HFF-Myc (cell line): Measurements from ENCODE around the gene TLE2.
"Not testable (repeated sequence)": the region's sequence is repeated elsewhere in the genome, so short reads cannot be mapped to it uniquely, and the experiment has no call there.

Experiments used
- DNase-seq: peaks from one replicate; pipeline ENCODE4 v3.0.0-alpha.2; 2011; ENCODE audit warnings: low read depth; ENCODE audit errors: extremely low read depth
- H3K4me3 ChIP-seq: replicated peaks from 2 replicates; pipeline ENCODE4 v1.5.1; 2011; ENCODE audit warnings: low read depth, mild to moderate bottlenecking, control low read depth, low read length
- TF ChIP-seq, protein P1 (sequence below): IDR thresholded peaks from 2 replicates; pipeline ENCODE4 v1.5.1; 2012; ENCODE audit warnings: mild to moderate bottlenecking, low read depth, low read length, control low read depth; ENCODE audit errors: missing control alignments

The TLE2 gene

DNA sequence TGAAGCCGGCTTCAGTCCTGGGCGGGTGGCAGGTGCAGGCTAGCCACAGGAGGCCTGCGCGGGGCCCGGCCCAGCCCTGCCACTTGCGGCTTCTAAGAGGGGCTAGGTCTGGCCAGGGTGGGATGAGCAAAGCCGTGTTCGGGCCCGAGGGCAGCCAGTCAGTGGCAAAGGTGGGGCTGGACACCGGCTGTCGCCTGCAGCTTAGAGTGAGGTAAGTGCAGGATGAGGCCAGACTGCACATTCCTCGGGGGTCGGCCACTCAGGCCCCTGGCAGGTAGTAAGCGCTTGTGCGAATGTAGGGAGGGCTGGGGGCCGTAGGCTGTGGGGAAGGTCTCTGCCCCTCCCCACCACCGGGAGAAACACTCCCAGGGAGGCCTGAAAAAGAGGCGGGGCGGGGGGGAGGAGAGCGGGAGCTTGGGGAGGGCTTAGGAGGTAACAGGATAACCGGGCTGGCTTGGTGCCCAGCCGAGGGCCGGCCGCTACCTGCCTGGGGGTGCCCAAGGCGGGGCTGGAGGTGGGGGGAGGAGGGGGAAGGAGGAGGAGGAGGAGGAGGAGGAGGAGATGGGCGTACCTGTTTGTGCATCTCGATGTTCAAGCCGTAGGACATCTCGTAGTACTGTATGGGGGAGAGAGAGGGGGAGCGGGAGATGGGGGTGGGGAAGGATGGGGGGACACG, 26.8 kb upstream of the TLE2 start:
- no peak overlapping the region for H3K4me3 ChIP-seq
- no peak for DNase-seq

DNA sequence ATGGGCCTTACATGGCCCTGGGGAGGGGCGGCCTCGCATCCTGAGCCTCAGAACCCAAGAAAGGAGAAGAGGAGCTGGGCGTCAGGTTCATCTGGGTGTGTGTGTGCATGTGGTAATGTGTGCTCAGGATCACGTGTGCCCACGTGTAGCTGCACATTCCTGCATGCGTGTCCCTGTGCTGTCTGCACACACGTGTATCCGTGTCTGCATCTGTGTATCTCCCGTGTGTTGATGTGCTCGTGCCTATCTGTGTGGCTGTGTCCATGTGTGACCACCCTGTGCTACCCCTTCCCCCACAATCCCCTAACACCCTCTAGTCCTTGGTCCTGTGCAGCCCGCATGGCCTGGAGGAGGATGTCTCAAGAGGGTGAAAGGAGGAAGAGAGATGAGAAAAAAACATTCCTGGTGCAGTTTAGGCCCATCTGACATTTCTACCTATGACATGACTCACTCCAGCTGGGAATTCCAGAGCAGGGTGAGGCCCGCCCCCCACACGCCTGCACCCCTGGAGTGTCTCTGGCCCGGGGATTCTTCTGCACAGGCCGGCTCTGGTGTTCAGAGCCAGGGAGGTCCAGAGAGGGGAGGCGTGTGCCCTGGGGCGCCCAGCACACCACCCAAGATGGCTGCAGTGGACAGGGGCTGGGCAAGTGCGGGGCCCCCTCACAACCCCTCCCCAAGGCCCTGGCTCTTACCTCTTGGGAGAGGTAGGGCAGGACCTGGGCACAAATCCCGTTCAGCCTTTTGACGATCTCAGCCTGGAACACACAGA, 26.1 kb upstream of the TLE2 start:
- TF ChIP-seq, protein P1, sequence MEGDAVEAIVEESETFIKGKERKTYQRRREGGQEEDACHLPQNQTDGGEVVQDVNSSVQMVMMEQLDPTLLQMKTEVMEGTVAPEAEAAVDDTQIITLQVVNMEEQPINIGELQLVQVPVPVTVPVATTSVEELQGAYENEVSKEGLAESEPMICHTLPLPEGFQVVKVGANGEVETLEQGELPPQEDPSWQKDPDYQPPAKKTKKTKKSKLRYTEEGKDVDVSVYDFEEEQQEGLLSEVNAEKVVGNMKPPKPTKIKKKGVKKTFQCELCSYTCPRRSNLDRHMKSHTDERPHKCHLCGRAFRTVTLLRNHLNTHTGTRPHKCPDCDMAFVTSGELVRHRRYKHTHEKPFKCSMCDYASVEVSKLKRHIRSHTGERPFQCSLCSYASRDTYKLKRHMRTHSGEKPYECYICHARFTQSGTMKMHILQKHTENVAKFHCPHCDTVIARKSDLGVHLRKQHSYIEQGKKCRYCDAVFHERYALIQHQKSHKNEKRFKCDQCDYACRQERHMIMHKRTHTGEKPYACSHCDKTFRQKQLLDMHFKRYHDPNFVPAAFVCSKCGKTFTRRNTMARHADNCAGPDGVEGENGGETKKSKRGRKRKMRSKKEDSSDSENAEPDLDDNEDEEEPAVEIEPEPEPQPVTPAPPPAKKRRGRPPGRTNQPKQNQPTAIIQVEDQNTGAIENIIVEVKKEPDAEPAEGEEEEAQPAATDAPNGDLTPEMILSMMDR: no peak
- H3K4me3 ChIP-seq: no peak overlapping the region
- DNase-seq: no peak

More for the DNA sequence above, 26.8 kb upstream of the TLE2 start:
- TF ChIP-seq, protein P1: no peak

DNA sequence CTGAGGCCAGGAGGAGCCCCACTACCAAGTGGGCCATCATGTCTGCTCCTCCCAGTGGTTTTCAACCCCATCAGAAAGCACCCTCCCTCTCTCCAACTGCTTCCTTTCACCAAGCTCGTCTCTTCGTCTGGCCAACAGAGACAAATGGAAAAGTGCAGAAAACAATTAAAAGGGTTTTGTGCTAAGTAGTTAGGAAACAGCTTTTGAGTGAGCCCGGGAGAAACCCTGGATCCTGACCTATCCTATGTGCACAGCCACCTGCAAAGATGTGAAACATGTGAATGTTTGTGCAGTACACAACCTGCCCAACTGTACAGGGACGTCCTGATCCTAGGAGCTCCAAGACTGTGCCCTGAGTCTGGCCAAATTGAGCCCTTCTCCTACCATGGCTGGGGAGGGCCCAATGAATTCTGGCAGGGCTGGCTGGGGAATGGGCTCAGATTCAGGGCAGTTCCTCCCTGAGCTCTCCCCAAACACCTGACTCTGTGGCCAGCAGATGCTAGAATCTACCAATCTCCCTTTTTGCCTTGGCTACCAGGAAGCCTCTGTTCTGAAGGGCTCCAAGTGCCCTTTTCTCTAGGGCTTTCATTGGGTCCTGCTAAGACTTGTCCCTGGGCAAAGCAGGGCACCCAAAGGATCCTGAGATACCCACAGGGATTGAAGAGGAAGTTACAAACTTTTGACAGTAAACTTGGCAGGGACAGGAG, 25.3 kb upstream of the TLE2 start:
- TF ChIP-seq, protein P1: no peak
- H3K4me3 ChIP-seq: no peak overlapping the region
- no peak for DNase-seq

DNA sequence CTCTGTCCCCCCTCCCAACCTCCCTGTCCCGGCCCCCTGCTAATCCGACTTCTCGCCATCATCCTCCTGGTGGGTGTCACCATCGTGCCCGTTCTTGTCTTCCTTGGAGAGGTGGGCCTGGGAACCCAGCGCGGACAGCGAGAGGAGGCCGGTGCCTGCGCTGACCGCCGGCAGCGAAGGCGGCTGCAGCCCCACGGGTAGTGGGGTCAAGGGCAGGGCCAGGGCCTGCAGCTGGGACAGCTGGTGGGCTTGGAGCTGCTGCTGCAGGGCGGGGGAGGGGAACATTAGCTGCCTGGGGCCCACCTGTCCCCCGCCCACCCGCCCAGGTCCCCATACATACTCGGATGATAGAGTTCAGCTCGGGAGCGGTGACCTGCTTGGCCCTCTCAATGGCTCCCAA, 24.7 kb upstream of the TLE2 start:
- no peak for DNase-seq
- H3K4me3 ChIP-seq: no peak overlapping the region
- TF ChIP-seq, protein P1: no peak

DNA sequence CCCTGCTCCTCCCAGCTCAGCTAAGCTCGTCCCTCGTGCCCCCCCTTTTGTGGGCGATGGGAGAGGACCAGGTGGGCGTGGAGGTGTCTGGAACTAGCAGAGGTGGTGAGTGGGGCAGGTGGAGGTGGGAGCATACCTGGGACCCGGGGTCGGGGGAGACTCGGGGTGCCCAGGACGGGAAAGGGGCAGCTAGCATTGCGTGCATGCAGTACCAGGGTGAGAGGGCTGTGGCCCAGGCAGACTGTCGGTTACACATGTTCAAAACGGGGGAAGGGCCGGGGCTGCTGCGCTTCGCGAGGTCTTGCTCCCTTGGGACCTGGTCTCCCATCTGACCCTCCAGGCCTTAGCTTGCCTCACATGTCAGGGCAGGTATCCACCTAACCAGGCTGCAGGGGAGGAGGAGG, 24.1 kb upstream of the TLE2 start:
- TF ChIP-seq, protein P1: no peak
- DNase-seq: no peak
- no peak overlapping the region for H3K4me3 ChIP-seq

DNA sequence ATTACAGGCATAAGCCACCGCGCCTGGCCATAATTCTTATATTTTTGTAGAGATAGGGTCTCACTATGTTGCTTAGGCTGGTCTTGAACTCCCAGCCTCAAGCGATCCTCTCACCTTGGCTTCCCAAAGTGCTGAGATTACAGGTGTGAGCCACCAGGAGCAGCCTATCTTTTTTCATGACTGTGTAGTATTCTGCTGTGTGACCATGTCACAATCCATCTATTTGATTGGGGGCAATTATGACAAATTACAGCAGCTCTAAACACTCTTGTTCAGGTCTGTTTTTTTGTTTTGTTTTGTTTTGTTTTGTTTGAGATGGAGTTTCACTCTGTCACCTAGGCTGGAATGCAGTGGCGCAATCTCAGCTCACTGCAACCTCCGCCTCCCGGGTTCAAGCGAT, 20.9 kb upstream of the TLE2 start:
- DNase-seq, H3K4me3 ChIP-seq: not testable (repeated sequence)

DNA sequence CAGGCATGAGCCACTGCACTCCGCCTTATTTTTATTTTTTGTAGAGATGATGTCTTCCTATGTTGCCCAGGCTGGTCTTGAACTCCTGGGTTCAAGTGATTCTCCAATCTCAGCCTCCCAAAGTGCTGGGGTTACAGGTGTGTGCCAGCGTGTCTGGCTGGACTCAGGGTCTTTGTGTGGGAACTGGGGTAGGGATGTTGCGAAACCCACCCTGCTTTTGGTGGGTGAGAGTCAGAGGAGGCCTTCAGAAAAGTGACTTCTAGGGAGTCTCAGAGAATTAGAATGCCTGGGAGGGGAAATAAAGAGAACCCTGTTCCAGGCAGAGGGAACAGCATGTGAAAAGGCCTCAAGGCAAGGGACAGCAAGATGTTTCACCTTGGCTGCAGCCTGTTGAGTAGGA, 20.0 kb upstream of the TLE2 start:
- no peak overlapping the region for H3K4me3 ChIP-seq
- TF ChIP-seq, protein P1: no peak
- no peak for DNase-seq
